ENCODE measurements around the gene ZC2HC1C. TPM values are rescaled to one million over a fixed set of nuclear protein-coding genes. Genes with fewer than 3 reads are reported as not detected.

Gene ZC2HC1C
- total RNA-seq, 1 experiment from 2014 or later = 1.4 TPM

DNA sequence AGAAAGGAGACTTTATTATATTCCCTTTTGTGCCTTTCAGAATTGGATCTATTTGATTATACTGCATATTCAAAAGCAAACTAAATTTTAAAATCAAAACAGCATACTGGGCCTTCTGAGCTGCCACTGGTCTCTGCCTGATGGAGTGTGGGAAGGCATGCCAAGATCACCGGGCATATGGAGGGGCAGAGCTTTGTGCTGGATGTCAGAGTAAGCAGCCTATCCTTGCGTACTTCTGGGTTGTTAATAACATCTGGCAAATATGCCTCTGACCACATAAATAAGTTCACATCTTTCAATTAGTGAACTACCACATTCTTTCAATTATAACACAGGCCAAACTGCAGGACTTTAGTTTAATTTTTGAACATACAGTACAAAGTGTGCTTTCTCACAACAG lies 36.5 kb upstream of the ZC2HC1C start:
- no peak overlapping the region for H2BK120ac ChIP-seq (ENCODE audit: low read depth, low read length, poor library complexity, severe bottlenecking)
- no peak overlapping the region for H3K18ac ChIP-seq (ENCODE audit: insufficient read length, low read depth, low read length)
- Mint-ChIP-seq H3K27me3 (ENCODE audit: low read depth) (no peaks in the 10 kb centered on the region), H3K4me1 (no peaks in the 10 kb centered on the region), H3K9me3 (no peaks in the 10 kb centered on the region), H3K36me3 (ENCODE audit: insufficient read depth in 1 of 3, low read depth in 3 of 3) (peaks cover 5 to 45% (median 21%) of the 10 kb centered on the region in 3 experiments; a peak in 5 of 7 replicates), H3K4me3 (no peak overlapping the region), H3K27ac (no peak overlapping the region)
- no peak overlapping the region for H3K56ac ChIP-seq (ENCODE audit: insufficient read length, low read depth, low read length)
- H3K9ac ChIP-seq (ENCODE audit: extremely low read depth, insufficient read length, low read length) = no peak overlapping the region
- no peak overlapping the region for H3K4me2 ChIP-seq (ENCODE audit: insufficient read depth, insufficient read length, low read length)
- no peak overlapping the region for H2AK5ac ChIP-seq (ENCODE audit: insufficient read length, low read length)
- H3K14ac ChIP-seq (ENCODE audit: insufficient read depth, low read length) = no peak overlapping the region
- H3K9me3 ChIP-seq (ENCODE audit: control insufficient read depth, low read depth, low read length) = no peaks in the 10 kb centered on the region
- no peak overlapping the region for H3T11ph ChIP-seq (ENCODE audit: low read length)
- no peak overlapping the region for H3K4ac ChIP-seq (ENCODE audit: low read depth, low read length)
- no peak overlapping the region for H4K8ac ChIP-seq (replicated peaks; ENCODE audit: insufficient read length, low read depth, low read length)
- WGBS (ENCODE audit: extremely low coverage, insufficient read length, low lambda C conversion rate) = no CpG with 5 or more reads among the region's 2 CpGs
- DNase-seq = no peak
- no peak overlapping the region for H2AFZ ChIP-seq (ENCODE audit: low read length)
- H3K4me1 ChIP-seq (ENCODE audit: insufficient read depth, low read length) = no peaks in the 10 kb centered on the region
- H2BK12ac ChIP-seq (ENCODE audit: insufficient read length, low read depth, low read length) = no peak overlapping the region
- TF ChIP-seq, protein P1, sequence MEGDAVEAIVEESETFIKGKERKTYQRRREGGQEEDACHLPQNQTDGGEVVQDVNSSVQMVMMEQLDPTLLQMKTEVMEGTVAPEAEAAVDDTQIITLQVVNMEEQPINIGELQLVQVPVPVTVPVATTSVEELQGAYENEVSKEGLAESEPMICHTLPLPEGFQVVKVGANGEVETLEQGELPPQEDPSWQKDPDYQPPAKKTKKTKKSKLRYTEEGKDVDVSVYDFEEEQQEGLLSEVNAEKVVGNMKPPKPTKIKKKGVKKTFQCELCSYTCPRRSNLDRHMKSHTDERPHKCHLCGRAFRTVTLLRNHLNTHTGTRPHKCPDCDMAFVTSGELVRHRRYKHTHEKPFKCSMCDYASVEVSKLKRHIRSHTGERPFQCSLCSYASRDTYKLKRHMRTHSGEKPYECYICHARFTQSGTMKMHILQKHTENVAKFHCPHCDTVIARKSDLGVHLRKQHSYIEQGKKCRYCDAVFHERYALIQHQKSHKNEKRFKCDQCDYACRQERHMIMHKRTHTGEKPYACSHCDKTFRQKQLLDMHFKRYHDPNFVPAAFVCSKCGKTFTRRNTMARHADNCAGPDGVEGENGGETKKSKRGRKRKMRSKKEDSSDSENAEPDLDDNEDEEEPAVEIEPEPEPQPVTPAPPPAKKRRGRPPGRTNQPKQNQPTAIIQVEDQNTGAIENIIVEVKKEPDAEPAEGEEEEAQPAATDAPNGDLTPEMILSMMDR (conservative IDR thresholded peaks at IDR 0.05) = no peak
- H3K79me2 ChIP-seq (ENCODE audit: insufficient read depth, low read length) = no peaks in the 10 kb centered on the region
- no peaks in the 10 kb centered on the region for H4K20me1 ChIP-seq (ENCODE audit: control insufficient read depth, insufficient read depth, insufficient read length)
- H4K91ac ChIP-seq (ENCODE audit: insufficient read length, low read depth, low read length) = no peak overlapping the region
- H2BK5ac ChIP-seq (ENCODE audit: insufficient read length, low read length) = no peak overlapping the region
- no peak overlapping the region for H4K5ac ChIP-seq (ENCODE audit: insufficient read length, low read depth, low read length)
- H2BK20ac ChIP-seq (ENCODE audit: low read depth, low read length, poor library complexity, severe bottlenecking) = no peak overlapping the region
- no peak overlapping the region for H2BK15ac ChIP-seq (ENCODE audit: low read depth, low read length)
- no peaks in the 10 kb centered on the region for H3K23me2 ChIP-seq (ENCODE audit: insufficient read length, low read depth, low read length, poor library complexity, severe bottlenecking)
- H3K79me1 ChIP-seq (ENCODE audit: insufficient read depth, low read depth, low read length, poor library complexity, severe bottlenecking) = no peaks in the 10 kb centered on the region
- no peaks in the 10 kb centered on the region for H3K27me3 ChIP-seq (ENCODE audit: insufficient read depth, low read length)
- no peak overlapping the region for H3K27ac ChIP-seq (ENCODE audit: insufficient read length, low read depth, low read length)
- no peak overlapping the region for H3K23ac ChIP-seq (ENCODE audit: insufficient read length, low read depth, low read length)
